OCI-LY7 (cell line): ENCODE data around the gene GTF3C2.

Source experiments
- CTCF ChIP-seq: fragments of 200-600 bp; sonication (generic); conservative IDR thresholded peaks from 2 replicates; pipeline ENCODE4 v1.5.1; 2014; ENCODE audit warnings: mild to moderate bottlenecking, antibody characterized with exemption, low read length, moderate library complexity, mixed read lengths
- EZH2phosphoT487 ChIP-seq: fragments of 200-600 bp; sonication (generic); IDR thresholded peaks from 2 replicates; pipeline ENCODE4 v1.6.1; 2018; ENCODE audit warnings: low read depth, borderline replicate concordance, mild to moderate bottlenecking, mixed run types, antibody characterized with exemption, low read length, moderate library complexity, mixed read lengths

GRCh38 chr2:27347641-27348040 is 8.9 kb downstream of the GTF3C2 start:
- TF ChIP-seq CTCF (no peak), EZH2phosphoT487 (no peak)
